Endothelial cell of umbilical vein (primary cell): Measurements from ENCODE around the gene DGLUCY. TPM values are rescaled to one million over a fixed set of nuclear protein-coding genes. Genes with fewer than 3 reads are reported as not detected.

Experiments
- BruUV-seq: library from RNA; stranded (reverse); fragments of 400-500 nt; replicated peaks from 2 replicates; lab custom pipeline; 2021; lab: Mats Ljungman, UMichigan
- CTCF ChIA-PET: fragments of 300-600, 350-600 bp; sonication (Branson Sonifier 250); formaldehyde crosslinking; loops from one replicate; lab custom pipeline; 2021; ENCODE audit warnings: antibody characterized with exemption, inconsistent platforms; lab: Charles Lee
- POLR2A ChIA-PET: fragments of 300-600, 350-600 bp; sonication (Branson Sonifier 250); formaldehyde crosslinking; loops from one replicate; lab custom pipeline; 2021; ENCODE audit warnings: antibody characterized with exemption, inconsistent platforms; lab: Charles Lee
- DNase-seq: peaks from one replicate; pipeline ENCODE4 v3.0.0-alpha.2; 2011; ENCODE audit warnings: low read depth, low spot score
- FAIRE-seq: peaks from 2 replicates; lab custom pipeline; 2011; peaks lifted over from hg19 to GRCh38; lab: Jason Lieb, UNC
- H2AFZ ChIP-seq: 2 replicates; pipeline ENCODE4 v1.6.0; 2012; ENCODE audit warnings: low read depth, low read length, control low read depth, inconsistent platforms
- H3K27ac ChIP-seq: 2 replicates; pipeline ENCODE4 v1.5.1; 2011; ENCODE audit warnings: low read depth, mild to moderate bottlenecking, control low read depth, low read length, moderate library complexity; ENCODE audit not compliant: insufficient read depth
- H3K27me3 ChIP-seq, 2 experiments: 2 replicates each; pipeline versions ENCODE4 v1.6.0 to v1.6.1; 2011; ENCODE audit warnings: low read length in 2 of 2, mixed read lengths in 1 of 2; ENCODE audit not compliant: control insufficient read depth in 2 of 2, insufficient read depth in 2 of 2
- H3K36me3 ChIP-seq, 2 experiments: 2 replicates in 1 of 2; 3 replicates in 1 of 2; pipeline ENCODE4 v1.5.1; 2011; ENCODE audit warnings: low read length in 2 of 2, mild to moderate bottlenecking in 1 of 2, moderate library complexity in 1 of 2; ENCODE audit not compliant: control insufficient read depth in 2 of 2, insufficient read depth in 2 of 2; ENCODE audit errors: extremely low read depth in 1 of 2
- H3K4me1 ChIP-seq: 3 replicates; pipeline ENCODE4 v1.5.1; 2011; ENCODE audit warnings: mild to moderate bottlenecking, low read length; ENCODE audit not compliant: control insufficient read depth, insufficient read depth; ENCODE audit errors: extremely low read depth
- H3K4me2 ChIP-seq: 2 replicates; pipeline ENCODE4 v1.6.1; 2011; ENCODE audit warnings: low read length, control low read depth, mixed read lengths; ENCODE audit not compliant: insufficient read depth
- H3K4me3 ChIP-seq, 3 experiments: fragments of 200-600 bp in 1 of 3; sonication (generic), shearing (Covaris generic) in 1 of 3; replicated peaks in 1 of 3; 2 replicates each; pipeline ENCODE4 v1.5.1; 2011 to 2016; ENCODE audit warnings: control low read depth in 3 of 3, low read length in 3 of 3, mild to moderate bottlenecking in 2 of 3, inconsistent platforms in 1 of 3, low read depth in 1 of 3, moderate library complexity in 1 of 3; ENCODE audit not compliant: insufficient read depth in 1 of 3
- H3K79me2 ChIP-seq: 2 replicates; pipeline ENCODE4 v1.6.0; 2012; ENCODE audit warnings: low read length, inconsistent platforms; ENCODE audit not compliant: control insufficient read depth, insufficient read depth
- H3K9ac ChIP-seq: replicated peaks from 2 replicates; pipeline ENCODE3; 2011; ENCODE audit warnings: low read length, control low read depth; ENCODE audit not compliant: insufficient read depth; ENCODE audit errors: extremely low read depth
- H3K9me1 ChIP-seq: replicated peaks from 3 replicates; pipeline ENCODE4 v1.6.0; 2011; ENCODE audit warnings: mild to moderate bottlenecking, low read length; ENCODE audit not compliant: control insufficient read depth, insufficient read depth; ENCODE audit errors: extremely low read depth
- H3K9me3 ChIP-seq: replicated peaks from 2 replicates; pipeline ENCODE4 v1.5.1; 2012; ENCODE audit warnings: low read length, inconsistent platforms; ENCODE audit not compliant: control insufficient read depth, insufficient read depth
- H4K20me1 ChIP-seq: replicated peaks from 2 replicates; pipeline ENCODE3; 2011; ENCODE audit warnings: mild to moderate bottlenecking, low read length; ENCODE audit not compliant: control insufficient read depth, insufficient read depth; ENCODE audit errors: extremely low read depth
- EZH2 ChIP-seq: IDR thresholded peaks from 2 replicates; pipeline ENCODE4 v1.6.1; 2012; ENCODE audit warnings: borderline replicate concordance, low read depth, mild to moderate bottlenecking, moderate library complexity, low read length, inconsistent platforms; ENCODE audit not compliant: severe bottlenecking
- FOS ChIP-seq: IDR thresholded peaks from 2 replicates; pipeline ENCODE4 v1.6.1; 2011; ENCODE audit warnings: mild to moderate bottlenecking, low read length, moderate library complexity, borderline replicate concordance; ENCODE audit not compliant: insufficient read depth
- GATA2 ChIP-seq: IDR thresholded peaks from 2 replicates; pipeline ENCODE4 v1.7.0; 2011; ENCODE audit warnings: low read depth, mild to moderate bottlenecking, moderate library complexity, mixed read lengths, low read length; ENCODE audit not compliant: insufficient read length, insufficient read depth
- JUN ChIP-seq: IDR thresholded peaks from 2 replicates; pipeline ENCODE4 v1.6.1; 2011; ENCODE audit warnings: borderline replicate concordance, low read depth; ENCODE audit not compliant: insufficient read length, insufficient read depth
- MYC ChIP-seq: IDR thresholded peaks from one replicate; pipeline ENCODE4 v1.6.1; 2011; ENCODE audit warnings: mild to moderate bottlenecking, low read depth, low read length
- POLR2A ChIP-seq: IDR thresholded peaks from 2 replicates; pipeline ENCODE4 v1.6.1; 2012; ENCODE audit warnings: low read depth, mild to moderate bottlenecking, control low read depth, low read length
- POLR2AphosphoS5 ChIP-seq: IDR thresholded peaks from 2 replicates; pipeline ENCODE4 v1.6.1; 2012; ENCODE audit warnings: low read depth, mild to moderate bottlenecking, control low read depth, low read length, moderate library complexity; ENCODE audit not compliant: insufficient read depth
- dilution Hi-C: fragments of 300-500 bp; cut with MboI; formaldehyde crosslinking; loops from one replicate; pipeline ENCODE4 v1.15.0; 2019; ENCODE audit warnings: low sequenced_read_pairs; ENCODE audit not compliant: extremely low pct_ligation_motif_present
- intact Hi-C: fragments of 100-400 bp; cut with micrococcal nuclease; formaldehyde crosslinking; loops from one replicate; pipeline ENCODE4 v1.10.0; 2022
- polyA plus RNA-seq, 4 experiments: library from polyadenylated mRNA; depleted of rRNA in 3 of 4; stranded (reverse) in 3 of 4; unstranded in 1 of 4; fragments of >200 nt; gene quantifications; 2 replicates each; pipeline versions ENCODE4 v1.2.1 to v1.2.3, GENCODE V29; 2011 to 2012; ENCODE audit warnings: missing spikeins in 1 of 4
- total RNA-seq: library from RNA; stranded (reverse); gene quantifications from 2 replicates; pipeline ENCODE4 v1.2.3, GENCODE V29; 2021
- TF ChIP-seq, protein P1 (sequence below): IDR thresholded peaks from 2 replicates; pipeline ENCODE4 v1.6.1; 2011; ENCODE audit not compliant: insufficient read depth, insufficient read length
- TF ChIP-seq, protein P2 (sequence below), 2 donors: IDR thresholded peaks; 1 replicate in 1 of 2; 2 replicates in 1 of 2; pipeline ENCODE4 v1.5.1; 2011; ENCODE audit warnings: low read length in 2 of 2, mild to moderate bottlenecking in 2 of 2, moderate library complexity in 2 of 2, control low read depth in 1 of 2, inconsistent platforms in 1 of 2, low read depth in 1 of 2; ENCODE audit not compliant: insufficient read depth in 1 of 2; ENCODE audit errors: extremely low read depth in 1 of 2

Gene DGLUCY
- total and polyA plus RNA-seq, 2 donors (not counting 3 experiments of a cell fraction or from before 2014, with no cell fraction given): 40.9 to 65.6 TPM

DNA sequence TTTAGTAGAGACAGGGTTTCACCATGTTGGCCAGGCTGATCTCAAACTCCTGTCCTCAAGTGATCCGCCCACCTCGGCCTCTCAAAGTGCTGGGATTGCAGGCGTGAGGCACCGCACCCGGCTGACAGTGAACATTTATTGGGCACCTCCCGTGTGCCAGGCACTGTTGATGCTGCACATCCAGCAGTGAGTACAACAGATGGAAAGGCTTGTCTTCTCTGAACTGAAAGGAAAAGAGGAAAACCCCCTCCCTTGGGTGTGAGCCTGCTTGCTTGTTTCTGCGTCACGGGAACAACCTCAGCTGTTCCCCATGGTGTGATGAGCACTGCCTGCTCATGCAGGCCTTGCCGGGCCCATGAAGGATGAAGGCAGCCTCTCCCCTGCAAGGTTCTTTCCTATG lies 39.5 kb downstream of the DGLUCY start:
- ChIA-PET POLR2A (no interaction called here), CTCF (interaction anchor here (1.0 to 3.8 kb wide), 4 partner anchors 14 to 250 kb away, joined by 3 to 22 read pairs (median 6); no protein-coding TSS in a partner anchor)
- H2AFZ ChIP-seq: no peak overlapping the region
- no TSS peak for BruUV-seq
- FAIRE-seq: no peak
- H3K27ac ChIP-seq: no peak overlapping the region
- H3K27me3 ChIP-seq: no peaks in the 10 kb centered on the region
- TF ChIP-seq JUN (no peak), POLR2A (no peak), FOS (no peak), GATA2 (no peak), EZH2 (no peak), MYC (no peak), POLR2AphosphoS5 (no peak)
- TF ChIP-seq, protein P1, sequence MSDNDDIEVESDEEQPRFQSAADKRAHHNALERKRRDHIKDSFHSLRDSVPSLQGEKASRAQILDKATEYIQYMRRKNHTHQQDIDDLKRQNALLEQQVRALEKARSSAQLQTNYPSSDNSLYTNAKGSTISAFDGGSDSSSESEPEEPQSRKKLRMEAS: no peak
- TF ChIP-seq, protein P2, sequence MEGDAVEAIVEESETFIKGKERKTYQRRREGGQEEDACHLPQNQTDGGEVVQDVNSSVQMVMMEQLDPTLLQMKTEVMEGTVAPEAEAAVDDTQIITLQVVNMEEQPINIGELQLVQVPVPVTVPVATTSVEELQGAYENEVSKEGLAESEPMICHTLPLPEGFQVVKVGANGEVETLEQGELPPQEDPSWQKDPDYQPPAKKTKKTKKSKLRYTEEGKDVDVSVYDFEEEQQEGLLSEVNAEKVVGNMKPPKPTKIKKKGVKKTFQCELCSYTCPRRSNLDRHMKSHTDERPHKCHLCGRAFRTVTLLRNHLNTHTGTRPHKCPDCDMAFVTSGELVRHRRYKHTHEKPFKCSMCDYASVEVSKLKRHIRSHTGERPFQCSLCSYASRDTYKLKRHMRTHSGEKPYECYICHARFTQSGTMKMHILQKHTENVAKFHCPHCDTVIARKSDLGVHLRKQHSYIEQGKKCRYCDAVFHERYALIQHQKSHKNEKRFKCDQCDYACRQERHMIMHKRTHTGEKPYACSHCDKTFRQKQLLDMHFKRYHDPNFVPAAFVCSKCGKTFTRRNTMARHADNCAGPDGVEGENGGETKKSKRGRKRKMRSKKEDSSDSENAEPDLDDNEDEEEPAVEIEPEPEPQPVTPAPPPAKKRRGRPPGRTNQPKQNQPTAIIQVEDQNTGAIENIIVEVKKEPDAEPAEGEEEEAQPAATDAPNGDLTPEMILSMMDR (IDR thresholded peaks at IDR 0.05; ENCODE audit: extremely low read depth in 1 of 2, insufficient read depth in 1 of 2, low read depth in 1 of 2, low read length in 2 of 2): no peak
- peaks cover 2 to 5% of the 10 kb centered on the region in 2 experiments for H3K36me3 ChIP-seq
- H3K4me2 ChIP-seq: no peak overlapping the region
- no peaks in the 10 kb centered on the region for H3K9me3 ChIP-seq
- H4K20me1 ChIP-seq: no peaks in the 10 kb centered on the region
- no peaks in the 10 kb centered on the region for H3K79me2 ChIP-seq
- intact Hi-C loops: no loop called here
- no peak for DNase-seq
- H3K9ac ChIP-seq: no peak overlapping the region
- dilution Hi-C loops: no loop called here
- peaks cover 17% of the 10 kb centered on the region for H3K4me1 ChIP-seq
- no peaks in the 10 kb centered on the region for H3K9me1 ChIP-seq
- H3K4me3 ChIP-seq: no peak overlapping the region
